Measurements from ENCODE around the gene ZNF536. TPM values are rescaled to one million over a fixed set of nuclear protein-coding genes. Genes with fewer than 3 reads are reported as not detected.

Gene ZNF536
- polyA plus RNA-seq, 3 donors, result 2.7 to 3.4 (median 2.9) TPM

DNA sequence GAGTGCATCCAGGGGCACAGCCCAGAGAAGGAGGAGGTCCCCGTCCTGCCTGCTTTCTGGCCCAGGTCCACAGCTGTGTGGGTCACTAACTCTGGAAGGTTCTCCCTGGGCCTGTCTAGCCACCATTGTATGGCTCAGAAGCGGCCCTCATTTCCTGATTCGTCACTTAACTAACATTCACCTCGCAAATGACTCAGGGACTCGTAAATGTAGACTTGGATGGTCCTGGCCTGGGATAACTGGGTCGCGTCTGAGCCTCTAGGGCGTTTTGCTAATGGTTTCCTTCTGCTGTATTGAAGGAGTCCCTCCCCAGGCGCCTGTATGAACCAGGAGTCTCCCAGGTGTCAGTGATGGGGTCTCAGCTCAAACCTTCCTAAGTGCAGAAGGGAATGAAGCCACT, 162.8 kb downstream of the ZNF536 start:
- DNase-seq (ENCODE audit: extremely low read depth in 1 of 11, low read depth in 9 of 11, low spot score in 4 of 11), result no peak

DNA sequence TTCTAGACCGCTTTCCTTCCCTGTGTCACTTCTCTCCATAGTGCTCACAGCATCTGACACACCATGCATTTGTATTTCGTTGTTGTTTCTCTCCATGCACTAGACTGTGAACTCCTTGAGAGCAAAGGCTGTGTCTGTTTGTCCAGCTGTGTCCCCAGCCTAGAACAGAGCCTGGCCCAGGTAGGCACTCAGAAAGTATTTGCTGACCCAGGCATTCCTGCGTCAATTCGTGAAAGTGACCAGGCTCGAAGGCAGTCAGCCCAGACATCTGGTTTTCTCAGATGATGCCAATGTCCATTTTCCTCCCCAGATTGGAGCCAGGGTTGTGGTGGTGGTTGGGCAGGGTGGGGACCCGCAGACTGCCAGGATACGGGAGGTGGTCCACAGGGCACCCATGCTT, 164.8 kb downstream of the ZNF536 start:
- no peak for DNase-seq (ENCODE audit: extremely low read depth in 1 of 11, low read depth in 9 of 11, low spot score in 4 of 11)

DNA sequence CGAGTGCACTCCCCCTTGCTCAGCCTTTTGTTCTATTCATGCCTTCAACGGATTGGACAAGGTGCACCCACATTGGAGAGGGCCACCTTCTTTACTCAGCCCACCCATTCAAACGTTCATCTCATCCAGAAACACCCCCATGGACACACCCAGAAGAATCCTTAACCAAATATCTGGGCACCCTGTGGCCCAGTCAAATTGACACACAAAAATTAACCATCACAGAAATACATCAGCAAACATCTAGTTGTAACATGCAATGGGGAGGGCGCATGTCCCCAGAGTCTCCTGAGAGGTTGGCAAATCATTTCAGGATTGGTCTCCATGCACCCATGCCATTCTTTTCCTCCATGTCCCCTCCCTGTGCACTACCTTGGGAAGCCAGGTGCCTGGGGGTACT, 167.1 kb downstream of the ZNF536 start:
- DNase-seq (ENCODE audit: extremely low read depth in 1 of 11, low read depth in 9 of 11, low spot score in 4 of 11), result no peak

DNA sequence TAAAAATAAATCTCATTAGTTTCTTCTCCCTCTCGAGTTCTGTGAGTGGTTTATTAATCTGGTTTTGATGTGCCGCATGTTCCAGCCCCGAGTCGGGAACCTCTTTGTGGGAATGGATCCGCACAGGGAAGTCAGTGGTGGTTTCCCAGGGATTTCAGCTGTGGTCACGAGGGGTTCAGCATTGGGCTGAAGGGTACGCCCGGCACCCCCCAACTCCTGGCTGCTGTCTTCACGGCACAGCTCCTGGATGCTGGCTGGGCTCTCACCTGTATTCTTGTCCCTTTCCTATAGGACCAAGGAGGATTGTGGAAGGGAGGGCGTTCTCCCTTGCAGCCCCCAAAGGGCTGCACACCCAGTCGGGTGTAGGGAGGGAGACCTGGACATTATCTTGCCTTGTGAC, 167.8 kb downstream of the ZNF536 start:
- no peak for DNase-seq (ENCODE audit: extremely low read depth in 1 of 11, low read depth in 9 of 11, low spot score in 4 of 11)

DNA sequence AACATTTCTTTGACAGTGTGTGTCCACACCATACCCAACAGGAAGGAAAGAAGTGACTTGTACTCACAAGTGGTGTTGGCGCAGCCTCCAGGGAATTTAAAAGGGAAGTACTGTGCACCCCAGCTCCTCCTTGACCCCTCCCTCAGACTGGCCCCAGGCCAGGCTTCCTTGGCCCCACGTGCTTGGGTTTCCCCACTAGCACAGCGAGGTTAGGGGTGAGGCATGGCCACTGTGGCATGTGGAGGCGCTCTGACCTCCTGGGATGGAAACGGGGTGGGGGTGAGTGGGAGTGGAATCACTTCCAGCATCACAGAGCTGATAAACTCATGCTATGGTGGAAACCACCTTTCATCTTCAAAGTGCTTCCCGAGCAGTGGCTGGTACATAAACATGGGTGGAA, 168.6 kb downstream of the ZNF536 start:
- no peak for DNase-seq (ENCODE audit: extremely low read depth in 1 of 11, low read depth in 9 of 11, low spot score in 4 of 11)

DNA sequence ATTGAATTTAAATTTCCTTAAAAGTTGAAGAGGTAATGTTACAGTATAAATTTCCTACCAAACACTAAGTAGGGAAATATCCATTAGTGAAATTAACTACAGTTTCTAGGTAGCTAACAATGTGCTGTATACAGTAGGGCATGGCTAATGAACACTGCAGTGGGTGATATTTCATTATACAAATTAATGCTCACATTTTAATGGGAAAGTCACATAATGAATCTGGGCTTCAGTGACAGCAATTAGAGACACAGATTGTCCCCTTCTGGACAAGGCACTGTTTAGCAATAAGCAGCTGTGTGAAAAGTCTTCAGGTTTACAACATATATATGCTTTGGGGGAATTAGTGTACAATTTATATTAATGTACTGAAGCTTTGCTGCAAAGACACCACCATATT, 169.4 kb downstream of the ZNF536 start:
- no peak for DNase-seq (ENCODE audit: extremely low read depth in 1 of 11, low read depth in 9 of 11, low spot score in 4 of 11)

DNA sequence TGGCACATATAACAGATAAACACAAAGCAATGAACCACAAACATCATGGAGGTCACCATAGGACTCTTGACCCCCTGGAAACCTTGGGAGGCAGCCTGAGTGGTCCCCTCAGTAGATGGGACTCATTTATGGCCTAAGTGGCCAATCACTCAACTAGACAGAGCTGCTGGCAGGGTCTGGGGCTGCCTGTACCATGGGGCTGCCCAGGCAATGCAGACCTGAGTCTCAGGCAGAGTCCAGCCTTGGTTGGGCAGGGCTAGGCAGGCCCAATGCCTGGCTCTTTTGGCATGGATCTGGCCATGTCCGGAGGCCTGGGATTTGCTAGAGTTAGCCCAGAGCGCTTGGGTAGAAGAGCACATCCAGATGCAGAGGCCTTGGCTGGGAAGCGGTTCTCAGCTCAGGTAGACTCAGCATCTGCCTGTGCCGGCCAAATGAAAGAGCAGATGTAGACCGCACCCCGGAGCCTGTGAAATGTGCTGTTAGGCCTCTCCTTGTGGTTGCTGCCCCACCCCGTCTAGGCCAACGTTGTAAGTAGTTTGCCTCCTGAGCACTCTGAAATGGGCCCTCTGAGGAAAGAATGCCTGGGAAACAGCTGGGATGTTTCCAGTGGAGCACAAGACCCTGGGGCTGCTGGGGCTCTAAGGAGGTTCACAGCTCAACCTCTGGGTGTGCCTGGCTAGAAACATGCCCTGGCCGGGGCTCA, 171.2 kb downstream of the ZNF536 start:
- no peak for DNase-seq (ENCODE audit: extremely low read depth in 1 of 11, low read depth in 9 of 11, low spot score in 4 of 11)

DNA sequence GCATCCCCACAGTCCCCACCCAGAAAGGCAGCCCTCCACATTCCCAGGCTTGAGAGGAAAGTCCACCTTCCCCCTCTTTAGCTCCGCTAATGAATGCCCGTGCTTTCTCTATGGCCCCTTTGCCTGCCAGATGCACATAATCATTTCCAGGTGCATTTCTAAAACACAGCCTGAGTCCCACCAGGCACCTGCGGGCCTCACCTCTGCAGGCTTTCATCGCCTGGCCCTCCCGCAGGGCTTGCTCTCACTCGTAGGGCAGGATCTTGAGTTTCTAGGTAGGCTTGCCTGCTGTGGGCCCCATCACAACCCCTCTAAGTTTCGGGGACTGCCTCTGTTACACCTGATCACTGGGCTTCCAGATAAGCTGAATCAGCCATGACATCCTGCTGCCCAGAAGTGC, 173.6 kb downstream of the ZNF536 start:
- DNase-seq (ENCODE audit: extremely low read depth in 1 of 11, low read depth in 9 of 11, low spot score in 4 of 11), result no peak

DNA sequence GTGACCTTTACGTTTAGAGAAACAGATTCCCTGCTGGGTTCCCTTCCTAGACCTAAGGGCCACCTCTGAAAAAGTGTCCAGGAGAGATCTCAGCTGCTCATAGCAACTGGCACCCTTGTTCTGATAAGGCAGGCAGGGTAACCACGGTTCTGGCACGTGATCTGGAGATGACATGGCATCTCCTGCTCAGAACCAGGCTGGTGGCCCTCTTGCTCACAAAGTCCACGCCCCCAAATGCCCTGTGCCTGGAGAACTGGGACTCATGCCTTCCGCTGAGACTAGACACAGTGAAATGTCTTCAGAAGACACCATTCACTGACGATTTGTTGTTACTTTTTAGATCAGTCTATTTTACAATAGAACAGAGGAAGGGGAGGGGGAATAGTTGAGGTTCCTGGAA, 174.1 kb downstream of the ZNF536 start:
- DNase-seq (ENCODE audit: extremely low read depth in 1 of 11, low read depth in 9 of 11, low spot score in 4 of 11), result no peak

DNA sequence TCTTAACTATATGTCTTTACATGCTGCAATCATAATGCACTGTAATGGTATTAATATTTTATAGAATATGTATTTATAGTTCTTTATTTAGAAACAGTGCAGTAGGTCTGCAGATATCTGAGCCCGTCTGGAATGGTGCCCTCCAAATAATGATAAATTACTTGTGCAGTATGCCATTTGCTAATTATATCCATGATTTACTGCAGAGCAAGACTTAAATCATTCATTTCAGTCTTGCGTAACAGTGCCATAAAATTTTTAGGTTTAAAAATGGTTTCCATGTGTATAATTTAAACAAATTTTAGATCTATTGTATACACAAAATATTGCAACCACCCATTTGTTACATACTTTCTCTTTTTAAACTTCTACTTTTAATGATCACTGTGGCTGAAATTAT, 175.1 kb downstream of the ZNF536 start:
- no peak for DNase-seq (ENCODE audit: extremely low read depth in 1 of 11, low read depth in 9 of 11, low spot score in 4 of 11)

DNA sequence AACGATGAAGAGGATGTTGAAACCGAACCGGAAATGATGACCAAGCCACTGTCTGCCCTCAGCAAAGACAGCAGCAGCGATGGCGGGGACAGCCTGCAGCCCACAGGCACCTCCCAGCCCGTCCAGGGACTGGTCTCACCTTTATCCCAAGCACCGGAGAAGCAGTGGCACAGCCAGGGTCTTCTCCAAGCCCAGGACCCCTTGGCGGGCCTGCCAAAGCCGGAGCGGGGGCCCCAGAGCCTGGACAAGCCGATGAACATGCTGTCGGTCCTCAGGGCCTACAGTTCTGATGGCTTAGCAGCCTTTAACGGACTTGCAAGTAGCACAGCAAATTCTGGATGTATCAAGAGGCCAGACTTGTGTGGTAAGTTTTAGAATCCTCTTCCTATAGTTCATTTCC, 177.0 kb downstream of the ZNF536 start:
- DNase-seq (ENCODE audit: extremely low read depth in 1 of 11, low read depth in 9 of 11, low spot score in 4 of 11), result no peak

DNA sequence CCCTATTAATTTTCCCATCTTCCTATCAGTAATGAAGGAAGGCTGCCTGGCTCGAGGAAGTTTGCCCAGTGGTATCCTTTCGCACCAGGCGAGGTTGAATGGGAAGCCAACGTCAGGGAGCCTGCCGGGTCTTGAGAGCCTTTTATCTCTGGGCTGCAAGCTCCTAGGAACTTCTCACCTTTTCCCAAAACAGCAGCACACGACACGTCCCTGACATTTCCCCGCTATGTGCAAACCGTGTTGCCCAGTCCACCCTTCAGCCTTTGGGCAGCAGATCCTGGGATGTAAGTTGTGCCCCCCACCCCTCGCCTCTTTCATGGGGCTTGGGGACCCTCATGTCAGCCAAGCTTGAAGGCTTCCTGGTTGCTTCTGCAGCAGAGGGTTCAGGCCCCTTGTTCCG, 179.1 kb downstream of the ZNF536 start:
- DNase-seq (ENCODE audit: extremely low read depth in 1 of 11, low read depth in 9 of 11, low spot score in 4 of 11), result no peak

DNA sequence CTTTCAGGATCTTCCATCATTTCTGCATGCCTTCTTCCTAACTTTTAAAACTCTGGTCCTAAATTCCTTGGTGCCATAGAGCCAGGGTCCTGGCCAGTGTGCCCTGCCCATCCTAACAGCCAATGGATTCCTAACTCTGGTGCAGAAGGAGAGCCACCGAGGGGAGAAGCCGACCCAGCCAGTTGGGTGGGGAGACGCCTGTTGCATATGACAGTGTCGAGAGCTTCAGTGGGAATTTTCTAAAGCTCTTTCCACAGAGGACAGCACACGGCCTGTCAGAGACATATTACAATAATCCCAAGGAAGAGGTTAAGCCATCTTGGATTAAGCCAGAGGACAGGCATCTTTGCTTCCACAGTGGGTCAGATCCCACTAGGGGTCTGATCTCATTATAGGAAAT, 180.4 kb downstream of the ZNF536 start:
- no peak for DNase-seq (ENCODE audit: extremely low read depth in 1 of 11, low read depth in 9 of 11, low spot score in 4 of 11)

DNA sequence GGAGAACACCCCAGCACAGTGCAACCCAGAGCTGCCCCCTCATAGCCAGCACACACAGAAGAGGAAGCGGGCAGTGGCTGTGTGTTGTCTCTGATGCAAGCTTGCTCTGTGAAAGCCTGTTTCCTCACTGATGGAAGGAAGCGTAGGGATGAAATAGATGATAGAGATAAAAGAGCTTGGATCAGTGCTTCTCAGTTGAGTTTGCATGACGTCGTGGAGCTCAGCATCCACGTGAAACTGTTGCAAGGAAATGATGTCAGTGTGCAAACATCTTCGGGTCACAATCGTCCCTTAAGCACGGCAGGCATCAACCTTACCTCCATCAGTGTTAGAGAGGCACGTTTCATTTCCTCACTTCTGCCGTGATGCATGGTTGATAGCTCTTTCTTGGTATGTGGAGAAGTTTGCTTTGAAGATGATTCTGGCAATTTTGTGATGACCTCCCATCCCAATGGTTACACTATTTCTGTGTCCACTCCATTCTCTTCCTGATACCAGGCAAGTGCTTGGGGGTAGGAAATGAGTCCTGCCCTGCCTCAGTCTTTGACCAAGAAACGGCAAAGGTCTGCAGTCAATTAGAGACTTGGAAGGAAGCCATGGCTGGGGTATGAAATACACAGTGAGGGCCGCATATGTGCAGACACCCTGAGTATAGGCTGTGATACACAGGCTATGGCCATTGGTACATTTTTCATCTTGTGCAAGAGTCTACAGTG, 183.0 kb downstream of the ZNF536 start:
- DNase-seq (ENCODE audit: extremely low read depth in 1 of 11, low read depth in 9 of 11, low spot score in 4 of 11), result no peak

DNA sequence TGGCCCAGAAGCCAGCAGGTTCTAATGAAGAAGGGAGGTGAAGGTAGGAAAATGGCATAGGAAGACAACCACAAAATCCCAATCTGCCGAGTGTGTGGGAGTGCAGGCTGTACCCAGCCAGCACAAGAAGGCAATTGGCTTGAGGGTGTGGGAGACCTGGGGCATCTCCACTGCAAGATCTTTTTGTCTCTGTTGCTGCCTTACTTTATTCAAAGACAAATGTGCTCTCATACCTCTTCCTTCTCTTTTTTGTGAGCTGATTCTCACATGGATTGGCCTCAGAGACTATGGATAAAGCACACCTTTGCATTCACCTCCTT, 183.6 kb downstream of the ZNF536 start:
- no peak for DNase-seq (ENCODE audit: extremely low read depth in 1 of 11, low read depth in 9 of 11, low spot score in 4 of 11)

DNA sequence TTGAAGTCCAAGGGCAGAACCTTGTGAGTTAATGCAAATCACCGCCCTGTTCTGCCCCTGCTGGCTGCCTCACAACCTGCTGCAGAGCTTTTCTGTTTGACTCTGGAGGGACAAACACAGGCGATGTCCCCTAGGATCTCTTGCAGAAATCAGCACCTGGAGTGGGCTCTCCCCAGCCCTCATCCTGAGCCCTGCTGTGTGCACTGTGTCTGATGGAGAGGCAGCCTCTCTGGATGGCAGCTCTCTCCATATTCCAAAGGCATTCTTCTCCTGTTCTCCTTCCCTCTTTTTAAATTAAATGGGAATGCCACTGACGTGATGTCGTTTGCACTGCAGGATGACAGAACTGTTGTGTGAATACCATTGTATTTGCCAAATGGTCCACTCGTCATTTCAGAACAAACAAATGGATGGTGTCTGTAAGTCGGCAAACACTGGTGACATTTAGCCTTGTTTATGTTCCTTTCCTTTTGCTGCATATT, 184.1 kb downstream of the ZNF536 start:
- DNase-seq (ENCODE audit: extremely low read depth in 1 of 11, low read depth in 9 of 11, low spot score in 4 of 11), result no peak

DNA sequence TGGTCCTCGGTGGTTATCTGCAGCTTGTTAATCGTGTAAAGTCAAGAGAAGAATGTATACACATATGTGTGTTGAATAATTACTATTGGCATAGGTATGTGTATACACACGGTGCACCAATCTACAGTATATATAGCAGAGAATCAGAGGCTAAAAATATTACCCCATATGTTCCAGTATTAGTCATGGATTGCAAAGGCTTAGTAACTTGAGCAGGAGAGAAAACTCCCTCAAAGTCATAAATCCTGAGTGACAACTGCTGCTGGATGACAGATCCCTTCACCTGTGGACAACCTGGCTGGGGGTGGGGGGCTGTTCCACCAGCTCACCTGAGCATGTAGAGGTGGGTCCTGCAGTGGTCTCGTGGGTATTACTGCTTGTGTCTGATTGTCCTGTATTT, 185.0 kb downstream of the ZNF536 start:
- no peak for DNase-seq (ENCODE audit: extremely low read depth in 1 of 11, low read depth in 9 of 11, low spot score in 4 of 11)

DNA sequence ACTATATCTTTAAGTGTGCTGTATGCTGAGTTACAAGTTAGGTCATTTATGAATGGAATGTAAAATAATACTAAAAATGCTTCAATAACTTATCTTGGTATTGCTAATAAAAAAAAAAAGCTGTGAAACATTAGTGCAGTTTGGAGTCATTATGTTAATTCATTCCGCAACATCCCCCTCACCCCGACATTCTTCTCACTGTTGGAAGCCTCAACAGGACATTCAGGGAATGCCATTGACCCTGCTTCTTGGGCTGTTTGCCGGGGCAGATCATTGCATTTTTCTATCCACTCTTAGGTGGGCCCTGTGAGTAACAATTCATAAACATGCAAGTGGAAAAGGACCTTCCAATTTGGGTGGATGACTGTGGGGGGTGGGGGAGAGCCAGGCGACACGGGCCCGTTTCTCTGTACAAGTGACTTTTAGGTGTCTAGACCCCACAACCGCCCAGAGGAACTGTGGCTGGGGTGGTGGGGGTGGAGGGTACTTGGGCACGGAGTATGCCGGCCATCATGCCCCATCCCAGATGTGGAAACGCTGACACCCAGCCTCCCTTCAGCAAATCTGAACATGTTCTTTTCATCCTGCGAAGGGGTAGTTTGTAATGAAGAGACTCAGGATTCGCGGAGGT, 185.9 kb downstream of the ZNF536 start:
- no peak for DNase-seq (ENCODE audit: extremely low read depth in 1 of 11, low read depth in 9 of 11, low spot score in 4 of 11)

DNA sequence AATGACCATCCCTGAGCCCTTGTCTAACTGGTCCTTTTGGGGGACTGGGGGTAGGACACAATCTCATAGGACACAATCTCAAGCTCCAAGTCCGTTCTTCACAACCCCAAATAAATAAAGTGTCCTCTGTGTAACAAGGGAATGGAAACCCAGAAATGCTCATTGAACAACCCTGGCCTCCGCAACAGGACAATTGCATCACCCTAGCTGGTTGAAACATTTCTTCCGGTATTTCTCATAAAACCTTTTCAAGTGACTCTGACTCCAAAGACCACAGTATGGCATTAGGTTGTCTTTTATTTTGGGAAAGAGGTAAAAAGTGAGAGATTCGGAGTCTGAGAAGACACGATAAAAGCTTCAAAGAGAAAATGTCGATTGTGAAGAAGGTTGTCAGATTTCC, 186.6 kb downstream of the ZNF536 start:
- DNase-seq (ENCODE audit: extremely low read depth in 1 of 11, low read depth in 9 of 11, low spot score in 4 of 11), result no peak

DNA sequence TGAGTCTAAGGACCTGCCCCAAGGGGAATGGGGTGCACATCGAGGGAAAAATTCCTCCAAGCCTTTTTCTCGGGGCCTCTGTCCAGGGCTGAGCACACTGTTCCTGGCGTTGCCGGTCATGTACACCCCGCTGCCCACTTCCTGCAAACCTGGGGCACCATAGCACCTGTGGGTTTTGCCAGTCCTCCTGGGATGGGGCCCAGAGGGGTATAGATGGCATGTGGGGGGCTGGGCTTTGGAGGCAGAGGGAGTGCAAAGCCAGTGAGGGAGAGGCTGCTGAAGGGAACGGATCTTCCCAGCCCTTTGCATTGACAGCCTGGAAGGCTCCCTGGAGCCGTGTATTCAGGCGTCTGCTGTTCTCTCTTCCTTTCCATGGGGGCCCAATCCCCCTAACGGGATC, 187.3 kb downstream of the ZNF536 start:
- DNase-seq (ENCODE audit: extremely low read depth in 1 of 11, low read depth in 9 of 11, low spot score in 4 of 11), result no peak

DNA sequence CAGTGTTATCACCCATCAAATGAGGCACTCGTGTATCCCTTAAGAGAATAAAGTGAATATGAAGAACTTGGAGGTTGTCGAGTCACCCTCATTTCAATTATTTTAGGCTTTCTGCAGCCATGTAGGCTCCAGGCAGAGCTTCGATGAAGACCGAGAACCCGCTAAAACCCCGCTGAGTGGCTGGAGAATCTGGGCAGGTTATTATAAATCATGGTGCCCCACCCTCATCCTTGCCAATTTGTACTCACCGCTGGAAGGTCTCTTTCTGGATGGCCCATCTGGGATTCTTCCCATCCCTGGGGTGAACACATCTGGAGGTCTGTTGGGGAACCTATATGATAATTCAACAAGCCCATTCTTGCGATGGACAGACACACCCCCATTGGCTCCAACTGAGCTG, 190.8 kb downstream of the ZNF536 start:
- DNase-seq (ENCODE audit: extremely low read depth in 1 of 11, low read depth in 9 of 11, low spot score in 4 of 11), result no peak
